WTC11 (cell line): ENCODE measurements around the gene IFNLR1. TPM values are rescaled to one million over a fixed set of nuclear protein-coding genes. Genes with fewer than 3 reads are reported as not detected.

Source experiments
- ATAC-seq: fragments of 200-7000 bp; cut with Tn5 transposase; 2 replicates; pipeline ENCODE4 v1.10.0; 2021; ENCODE audit warnings: mild to moderate bottlenecking, moderate library complexity
- CTCF ChIA-PET: fragments of 300-600 bp; sonication (Branson Sonifier 250); formaldehyde crosslinking; loops from one replicate; lab custom pipeline; 2021; ENCODE audit warnings: antibody characterized with exemption; lab: Charles Lee
- POLR2A ChIA-PET: fragments of 350-600 bp; sonication (Branson Sonifier 250); formaldehyde crosslinking; loops from one replicate; lab custom pipeline; 2021; ENCODE audit warnings: antibody characterized with exemption; lab: Charles Lee
- DNase-seq: peaks from one replicate; pipeline ENCODE4 v3.0.0; 2021; ENCODE audit warnings: low spot score
- H3K27ac Mint-ChIP-seq: 2 replicates; pipeline ENCODE4 v1.8.0; 2021; ENCODE audit warnings: mixed read lengths
- H3K27me3 Mint-ChIP-seq: 2 replicates; pipeline ENCODE4 v1.8.0; 2021; ENCODE audit warnings: low read depth, mild to moderate bottlenecking, moderate library complexity, mixed read lengths
- H3K36me3 Mint-ChIP-seq: 2 replicates; pipeline ENCODE4 v1.8.0; 2021; ENCODE audit warnings: mixed read lengths
- H3K4me1 Mint-ChIP-seq: 2 replicates; pipeline ENCODE4 v1.8.0; 2022; ENCODE audit warnings: mixed read lengths
- H3K4me3 Mint-ChIP-seq: 2 replicates; pipeline ENCODE4 v1.8.0; 2021; ENCODE audit warnings: mild to moderate bottlenecking, moderate library complexity, mixed read lengths
- H3K9me3 Mint-ChIP-seq: 2 replicates; pipeline ENCODE4 v1.8.0; 2021; ENCODE audit warnings: mixed read lengths
- ARID4B ChIP-seq: sonication (generic); formaldehyde crosslinking; IDR thresholded peaks from 2 replicates; pipeline ENCODE4 v1.8.0; 2023; ENCODE audit warnings: missing genetic modification reagents, mild to moderate bottlenecking, borderline replicate concordance
- CBFB ChIP-seq: sonication (generic); formaldehyde crosslinking; IDR thresholded peaks from 2 replicates; pipeline ENCODE4 v1.8.1; 2022; ENCODE audit warnings: mild to moderate bottlenecking, low read depth, missing genetic modification reagents
- CREM ChIP-seq: sonication (generic); formaldehyde crosslinking; IDR thresholded peaks from 2 replicates; pipeline ENCODE4 v1.8.1; 2022; ENCODE audit warnings: mild to moderate bottlenecking, missing genetic modification reagents, moderate library complexity
- GTF2I ChIP-seq: fragments of 250-450 bp; sonication (Bioruptor Pico); conservative IDR thresholded peaks from 2 replicates; pipeline ENCODE4 v1.4.0; 2021; ENCODE audit warnings: mild to moderate bottlenecking
- NR1H2 ChIP-seq: sonication (generic); formaldehyde crosslinking; IDR thresholded peaks from 2 replicates; pipeline ENCODE4 v1.9.0; 2021; ENCODE audit warnings: mild to moderate bottlenecking, moderate library complexity, missing genetic modification reagents
- SMAD4 ChIP-seq: sonication (generic); formaldehyde crosslinking; IDR thresholded peaks from 2 replicates; pipeline ENCODE4 v1.8.0; 2022; ENCODE audit warnings: mild to moderate bottlenecking, missing genetic modification reagents
- STAT6 ChIP-seq: sonication (generic); formaldehyde crosslinking; conservative IDR thresholded peaks from 2 replicates; pipeline ENCODE4 v1.8.1; 2023; ENCODE audit warnings: mild to moderate bottlenecking, low read depth, missing genetic modification reagents, moderate library complexity
- USF2 ChIP-seq: sonication (generic); formaldehyde crosslinking; IDR thresholded peaks from 2 replicates; pipeline ENCODE4 v1.8.1; 2023; ENCODE audit warnings: mild to moderate bottlenecking, missing genetic modification reagents, moderate library complexity
- ZNF263 ChIP-seq: sonication (generic); formaldehyde crosslinking; IDR thresholded peaks from 2 replicates; pipeline ENCODE4 v1.8.1; 2022; ENCODE audit warnings: low read depth, mild to moderate bottlenecking, moderate library complexity, missing genetic modification reagents
- ZNF423 ChIP-seq: fragments of 250-450 bp; sonication (Bioruptor Pico); IDR thresholded peaks from 2 replicates; pipeline ENCODE4 v2.1.2; 2022; ENCODE audit warnings: mild to moderate bottlenecking, moderate library complexity
- ZNF671 ChIP-seq: fragments of 250-450 bp; sonication (Bioruptor Pico); IDR thresholded peaks from 2 replicates; pipeline ENCODE4 v1.8.0; 2021; ENCODE audit warnings: mild to moderate bottlenecking
- total RNA-seq: library from RNA; stranded (reverse); gene quantifications from 3 replicates; pipeline ENCODE4 v1.2.3, GENCODE V29; 2021
- TF ChIP-seq, protein P1 (sequence below): sonication (generic); formaldehyde crosslinking; IDR thresholded peaks from 2 replicates; pipeline ENCODE4 v1.8.0; 2023; ENCODE audit warnings: mild to moderate bottlenecking, missing genetic modification reagents
- TF ChIP-seq, protein P2 (sequence below): sonication (generic); formaldehyde crosslinking; IDR thresholded peaks from 2 replicates; pipeline ENCODE4 v1.8.0; 2022; ENCODE audit warnings: mild to moderate bottlenecking, missing genetic modification reagents
- TF ChIP-seq, protein P3 (sequence below): fragments of 250-450 bp; sonication (Bioruptor Pico); IDR thresholded peaks from 2 replicates; pipeline ENCODE4 v1.9.0; 2021; ENCODE audit warnings: mild to moderate bottlenecking, borderline replicate concordance

The IFNLR1 gene
- total RNA-seq, 1 experiment from 2014 or later: 6.6 TPM

DNA sequence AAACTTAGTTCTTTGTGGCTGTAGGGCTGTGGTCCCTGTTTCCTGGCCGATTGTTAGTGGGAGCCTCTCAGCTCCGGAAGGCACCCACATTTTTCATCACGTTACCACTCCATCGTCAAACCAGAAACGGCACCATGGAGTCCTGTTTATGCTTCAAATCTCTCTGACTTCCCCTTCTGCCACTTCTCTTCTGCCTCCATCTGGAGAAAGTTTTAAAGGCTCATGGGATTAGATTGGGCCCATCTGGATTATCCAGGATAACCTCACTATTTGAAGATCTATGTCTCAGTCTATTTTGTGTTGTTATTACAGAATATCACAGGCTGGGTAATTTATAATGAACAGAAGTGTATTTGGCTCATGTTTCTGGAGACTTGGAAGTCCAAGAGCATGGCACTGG is 24.9 kb downstream of the IFNLR1 start:
- Mint-ChIP-seq H3K27ac (no peak overlapping the region), H3K36me3 (peaks cover 19% of the 10 kb centered on the region)
- TF ChIP-seq, protein P1, sequence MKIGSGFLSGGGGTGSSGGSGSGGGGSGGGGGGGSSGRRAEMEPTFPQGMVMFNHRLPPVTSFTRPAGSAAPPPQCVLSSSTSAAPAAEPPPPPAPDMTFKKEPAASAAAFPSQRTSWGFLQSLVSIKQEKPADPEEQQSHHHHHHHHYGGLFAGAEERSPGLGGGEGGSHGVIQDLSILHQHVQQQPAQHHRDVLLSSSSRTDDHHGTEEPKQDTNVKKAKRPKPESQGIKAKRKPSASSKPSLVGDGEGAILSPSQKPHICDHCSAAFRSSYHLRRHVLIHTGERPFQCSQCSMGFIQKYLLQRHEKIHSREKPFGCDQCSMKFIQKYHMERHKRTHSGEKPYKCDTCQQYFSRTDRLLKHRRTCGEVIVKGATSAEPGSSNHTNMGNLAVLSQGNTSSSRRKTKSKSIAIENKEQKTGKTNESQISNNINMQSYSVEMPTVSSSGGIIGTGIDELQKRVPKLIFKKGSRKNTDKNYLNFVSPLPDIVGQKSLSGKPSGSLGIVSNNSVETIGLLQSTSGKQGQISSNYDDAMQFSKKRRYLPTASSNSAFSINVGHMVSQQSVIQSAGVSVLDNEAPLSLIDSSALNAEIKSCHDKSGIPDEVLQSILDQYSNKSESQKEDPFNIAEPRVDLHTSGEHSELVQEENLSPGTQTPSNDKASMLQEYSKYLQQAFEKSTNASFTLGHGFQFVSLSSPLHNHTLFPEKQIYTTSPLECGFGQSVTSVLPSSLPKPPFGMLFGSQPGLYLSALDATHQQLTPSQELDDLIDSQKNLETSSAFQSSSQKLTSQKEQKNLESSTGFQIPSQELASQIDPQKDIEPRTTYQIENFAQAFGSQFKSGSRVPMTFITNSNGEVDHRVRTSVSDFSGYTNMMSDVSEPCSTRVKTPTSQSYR (CRISPR knock-in tag): no peak
- TF ChIP-seq, protein P2, sequence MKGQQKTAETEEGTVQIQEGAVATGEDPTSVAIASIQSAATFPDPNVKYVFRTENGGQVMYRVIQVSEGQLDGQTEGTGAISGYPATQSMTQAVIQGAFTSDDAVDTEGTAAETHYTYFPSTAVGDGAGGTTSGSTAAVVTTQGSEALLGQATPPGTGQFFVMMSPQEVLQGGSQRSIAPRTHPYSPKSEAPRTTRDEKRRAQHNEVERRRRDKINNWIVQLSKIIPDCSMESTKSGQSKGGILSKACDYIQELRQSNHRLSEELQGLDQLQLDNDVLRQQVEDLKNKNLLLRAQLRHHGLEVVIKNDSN: no peak
- TF ChIP-seq CREM (no peak), ARID4B (CRISPR knock-in tag) (no peak), USF2 (CRISPR knock-in tag) (no peak), STAT6 (CRISPR knock-in tag) (no peak), ZNF263 (CRISPR knock-in tag) (no peak), CBFB (CRISPR knock-in tag) (no peak), ZNF671 (CRISPR knock-in tag) (no peak), ZNF423 (CRISPR knock-in tag) (no peak), GTF2I (no peak), SMAD4 (CRISPR knock-in tag) (no peak), NR1H2 (no peak)
- TF ChIP-seq, protein P3, sequence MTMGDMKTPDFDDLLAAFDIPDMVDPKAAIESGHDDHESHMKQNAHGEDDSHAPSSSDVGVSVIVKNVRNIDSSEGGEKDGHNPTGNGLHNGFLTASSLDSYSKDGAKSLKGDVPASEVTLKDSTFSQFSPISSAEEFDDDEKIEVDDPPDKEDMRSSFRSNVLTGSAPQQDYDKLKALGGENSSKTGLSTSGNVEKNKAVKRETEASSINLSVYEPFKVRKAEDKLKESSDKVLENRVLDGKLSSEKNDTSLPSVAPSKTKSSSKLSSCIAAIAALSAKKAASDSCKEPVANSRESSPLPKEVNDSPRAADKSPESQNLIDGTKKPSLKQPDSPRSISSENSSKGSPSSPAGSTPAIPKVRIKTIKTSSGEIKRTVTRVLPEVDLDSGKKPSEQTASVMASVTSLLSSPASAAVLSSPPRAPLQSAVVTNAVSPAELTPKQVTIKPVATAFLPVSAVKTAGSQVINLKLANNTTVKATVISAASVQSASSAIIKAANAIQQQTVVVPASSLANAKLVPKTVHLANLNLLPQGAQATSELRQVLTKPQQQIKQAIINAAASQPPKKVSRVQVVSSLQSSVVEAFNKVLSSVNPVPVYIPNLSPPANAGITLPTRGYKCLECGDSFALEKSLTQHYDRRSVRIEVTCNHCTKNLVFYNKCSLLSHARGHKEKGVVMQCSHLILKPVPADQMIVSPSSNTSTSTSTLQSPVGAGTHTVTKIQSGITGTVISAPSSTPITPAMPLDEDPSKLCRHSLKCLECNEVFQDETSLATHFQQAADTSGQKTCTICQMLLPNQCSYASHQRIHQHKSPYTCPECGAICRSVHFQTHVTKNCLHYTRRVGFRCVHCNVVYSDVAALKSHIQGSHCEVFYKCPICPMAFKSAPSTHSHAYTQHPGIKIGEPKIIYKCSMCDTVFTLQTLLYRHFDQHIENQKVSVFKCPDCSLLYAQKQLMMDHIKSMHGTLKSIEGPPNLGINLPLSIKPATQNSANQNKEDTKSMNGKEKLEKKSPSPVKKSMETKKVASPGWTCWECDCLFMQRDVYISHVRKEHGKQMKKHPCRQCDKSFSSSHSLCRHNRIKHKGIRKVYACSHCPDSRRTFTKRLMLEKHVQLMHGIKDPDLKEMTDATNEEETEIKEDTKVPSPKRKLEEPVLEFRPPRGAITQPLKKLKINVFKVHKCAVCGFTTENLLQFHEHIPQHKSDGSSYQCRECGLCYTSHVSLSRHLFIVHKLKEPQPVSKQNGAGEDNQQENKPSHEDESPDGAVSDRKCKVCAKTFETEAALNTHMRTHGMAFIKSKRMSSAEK (CRISPR knock-in tag): no peak
- TF ChIP-seq, all 79 proteins: peak for 0
- DNase-seq (no peak), ATAC-seq (no peak)
- Mint-ChIP-seq H3K4me1 (no peaks in the 10 kb centered on the region), H3K9me3 (no peaks in the 10 kb centered on the region), H3K4me3 (no peak overlapping the region), H3K27me3 (no peaks in the 10 kb centered on the region)
- ChIA-PET POLR2A (interaction anchor here (1.2 kb wide), 1 partner anchor 12 kb away, joined by 3 read pairs; no protein-coding TSS in a partner anchor), CTCF (interaction anchor here (1.1 to 1.5 kb wide), 2 partner anchors 12 to 50 kb away, joined by 3 to 7 read pairs; partner anchors contain the start of gene MYOM3)
